GM04503 (cell line): ENCODE measurements around the gene SLC38A10.

Experiments used
- DNase-seq: peaks from one replicate; pipeline ENCODE4 v3.0.0-alpha.2; 2012; ENCODE audit warnings: low read depth

SLC38A10 gene

GRCh38 chr17:81298325-81298990, 3.4 kb upstream of the SLC38A10 start:
- no peak for DNase-seq

- no peak for DNase-seq
Observed at GRCh38 chr17:81295676-81296381, 722 bp upstream of the SLC38A10 start.

GRCh38 chr17:81294512-81295030, 536 bp downstream of the SLC38A10 start:
- no peak for DNase-seq

GRCh38 chr17:81292450-81292849, 2.7 kb downstream of the SLC38A10 start:
- DNase-seq, result no peak

- no peak for DNase-seq
Observed at GRCh38 chr17:81291662-81292061, 3.4 kb downstream of the SLC38A10 start.

- no peak for DNase-seq
Observed at GRCh38 chr17:81290230-81290629, 4.9 kb downstream of the SLC38A10 start.

- no peak for DNase-seq
Observed at GRCh38 chr17:81289627-81290026, 5.5 kb downstream of the SLC38A10 start.

GRCh38 chr17:81288715-81289114, 6.4 kb downstream of the SLC38A10 start:
- no peak for DNase-seq

GRCh38 chr17:81287741-81288430, 7.2 kb downstream of the SLC38A10 start:
- DNase-seq, result no peak

- DNase-seq, result no peak
Observed at GRCh38 chr17:81287152-81287551, 8.0 kb downstream of the SLC38A10 start.

GRCh38 chr17:81286491-81287145, 8.5 kb downstream of the SLC38A10 start:
- DNase-seq, result no peak

- no peak for DNase-seq
Observed at GRCh38 chr17:81285894-81286293, 9.2 kb downstream of the SLC38A10 start.

- no peak for DNase-seq
Observed at GRCh38 chr17:81285179-81285878, 9.8 kb downstream of the SLC38A10 start.

- no peak for DNase-seq
Observed at GRCh38 chr17:81282876-81283275, 12.2 kb downstream of the SLC38A10 start.

GRCh38 chr17:81282141-81282540, 13.0 kb downstream of the SLC38A10 start:
- DNase-seq, result no peak

GRCh38 chr17:81280571-81280970, 14.5 kb downstream of the SLC38A10 start:
- no peak for DNase-seq

- DNase-seq, result no peak
Observed at GRCh38 chr17:81279278-81280275, 15.5 kb downstream of the SLC38A10 start.

- DNase-seq, result no peak
Observed at GRCh38 chr17:81278831-81279230, 16.3 kb downstream of the SLC38A10 start.

- DNase-seq, result no peak
Observed at GRCh38 chr17:81277946-81278693, 17.0 kb downstream of the SLC38A10 start.

- DNase-seq, result no peak
Observed at GRCh38 chr17:81277421-81277820, 17.7 kb downstream of the SLC38A10 start.
